ENCODE measurements around the gene BANK1.
A peak's percentile ranks its signal among the peaks of the same experiment; 100 is the strongest.

The BANK1 gene

DNA sequence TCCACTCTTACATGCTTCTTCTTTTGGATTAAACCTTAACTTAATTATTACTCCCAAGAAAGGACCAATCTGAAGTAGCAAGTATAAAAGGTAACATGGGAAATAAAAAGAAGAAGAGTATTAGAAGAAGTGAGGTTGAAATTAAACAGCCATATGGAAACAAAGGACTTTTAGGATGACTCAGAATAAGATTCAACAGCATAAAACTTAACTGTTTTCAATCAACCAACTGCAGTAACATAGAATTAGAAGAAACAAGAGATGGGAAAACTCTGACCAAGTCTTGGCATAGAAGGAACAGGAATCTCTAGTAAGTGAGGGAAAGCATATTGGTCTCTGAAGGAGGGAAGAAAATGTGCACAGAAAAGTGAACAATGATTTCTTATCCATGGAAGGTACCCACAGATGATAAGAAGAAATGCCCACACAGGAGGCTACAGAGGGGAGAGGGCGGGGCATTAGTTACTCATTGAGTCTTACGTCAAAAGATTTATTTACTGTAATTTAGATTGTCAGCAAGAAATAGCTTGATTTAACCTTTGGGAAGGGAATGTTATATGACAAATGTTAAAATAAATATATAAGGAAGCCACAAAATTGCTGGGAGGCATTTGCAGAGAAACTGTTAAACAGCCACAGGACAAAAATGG lies 177.3 kb downstream of the BANK1 start:
- no peak for DNase-seq

GRCh38 chr4:101968364-101968763 lies 177.8 kb downstream of the BANK1 start:
- DNase-seq, result no peak

DNA sequence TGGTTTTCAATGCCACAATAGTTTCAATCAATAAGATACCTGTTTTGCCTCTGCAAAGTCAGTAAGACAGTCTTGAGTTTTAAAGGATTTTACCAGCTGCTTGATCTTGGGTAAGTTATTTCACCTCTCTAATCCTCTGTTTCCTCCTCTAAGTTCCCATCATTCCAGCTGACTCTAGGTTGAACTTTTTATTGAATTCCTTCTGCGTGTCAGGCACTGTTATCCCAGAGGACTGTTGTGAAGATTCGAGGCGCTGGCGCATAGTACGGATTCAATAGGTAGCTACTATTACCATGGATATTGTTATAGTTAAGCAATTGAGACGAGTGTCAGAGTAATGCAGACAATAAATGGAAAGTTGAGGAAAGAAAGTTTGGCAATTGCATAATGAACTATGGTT lies 179.4 kb downstream of the BANK1 start:
- no peak for DNase-seq

GRCh38 chr4:101970547-101971155 lies 180.1 kb downstream of the BANK1 start:
- no peak for DNase-seq

- DNase-seq, result no peak
Measured at GRCh38 chr4:101972791-101973190, 182.3 kb downstream of the BANK1 start.

DNA sequence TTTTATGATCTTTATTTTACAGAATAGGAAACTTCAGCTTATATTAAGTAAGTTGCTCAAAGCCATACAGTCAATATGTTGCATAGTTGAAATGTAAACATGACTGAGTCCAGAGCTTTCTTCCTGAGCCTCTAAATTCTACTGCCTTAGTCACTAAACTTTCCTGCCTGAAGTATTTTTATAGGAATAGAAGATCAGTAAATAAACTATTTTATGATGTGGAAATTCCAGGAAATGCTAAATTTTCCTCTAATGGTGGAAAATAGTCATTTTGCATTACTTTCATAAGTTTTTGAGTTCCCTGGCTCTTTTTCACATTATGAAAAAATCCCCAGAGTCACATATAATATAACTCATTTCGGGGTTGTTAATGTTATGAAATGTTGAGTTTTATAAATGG lies 182.8 kb downstream of the BANK1 start:
- DNase-seq, result no peak

GRCh38 chr4:101977076-101977475 lies 186.5 kb downstream of the BANK1 start:
- DNase-seq, result no peak

DNA sequence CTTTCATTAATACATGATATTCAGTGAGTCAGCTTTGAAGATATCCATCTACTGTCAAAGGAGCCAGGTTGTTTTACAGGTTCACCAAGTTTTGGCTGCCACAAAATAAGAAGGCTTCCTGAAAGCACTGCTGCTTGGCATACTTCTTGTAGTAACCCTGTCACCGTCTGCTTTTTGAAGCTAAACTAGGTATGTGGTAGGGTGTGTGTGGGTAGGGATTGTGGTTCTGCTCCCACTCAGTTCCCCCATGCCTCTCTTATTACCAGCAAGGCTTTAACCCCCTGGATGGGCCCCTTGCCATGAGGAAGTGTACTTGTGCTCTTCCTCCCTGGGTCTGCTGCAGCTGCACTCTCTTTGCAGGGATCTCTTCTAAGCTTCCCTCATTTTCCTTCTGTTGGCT lies 191.2 kb downstream of the BANK1 start:
- DNase-seq, result no peak

GRCh38 chr4:101983835-101984234 lies 193.3 kb downstream of the BANK1 start:
- DNase-seq, result no peak

DNA sequence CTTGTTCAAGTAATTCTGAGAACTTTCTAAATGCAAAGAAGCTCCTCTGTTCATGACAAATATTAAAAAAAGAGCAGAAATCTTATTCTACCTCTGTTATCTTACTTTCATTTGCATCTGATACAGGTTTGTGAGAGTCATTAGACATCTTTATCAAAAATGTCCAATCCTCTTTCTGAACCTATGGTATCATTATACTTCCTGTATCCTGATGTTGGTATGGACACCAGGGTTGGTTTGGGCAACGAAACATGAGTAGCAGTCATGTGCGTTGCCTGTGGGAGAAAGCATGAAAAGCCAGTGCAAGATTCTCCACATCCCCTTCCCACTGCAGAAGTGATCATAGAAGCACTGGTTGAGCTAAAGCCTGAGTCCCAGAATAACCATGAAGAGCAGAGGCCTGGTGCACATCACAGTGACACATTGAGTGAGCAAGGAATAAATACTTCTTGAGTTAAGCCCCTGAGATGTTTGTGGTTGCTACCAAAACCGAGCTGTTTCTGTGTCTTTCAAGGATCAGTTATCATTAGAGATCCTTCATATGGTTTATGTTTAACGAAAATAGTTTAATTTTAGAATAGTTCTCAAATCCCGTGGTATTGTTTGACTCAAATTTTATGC lies 197.2 kb downstream of the BANK1 start:
- DNase-seq, result no peak

DNA sequence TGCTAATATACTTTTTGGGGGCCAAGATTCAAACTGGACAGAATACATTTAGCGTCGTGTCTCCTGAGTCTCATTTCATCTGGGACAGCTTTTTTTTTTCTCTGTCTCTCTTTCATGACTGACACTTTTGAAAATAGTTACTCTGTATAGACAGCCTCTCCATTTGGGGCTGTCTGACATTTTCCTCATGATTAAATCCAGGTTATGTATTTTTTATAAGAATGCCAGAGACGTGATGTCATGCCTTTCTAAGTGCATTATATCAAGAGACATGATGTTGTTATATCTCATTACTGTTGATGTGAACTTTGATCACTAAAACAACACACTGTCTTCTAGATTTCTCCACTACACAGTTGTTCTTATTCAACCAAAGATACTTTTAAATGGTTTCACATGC lies 199.0 kb downstream of the BANK1 start:
- no peak for DNase-seq

DNA sequence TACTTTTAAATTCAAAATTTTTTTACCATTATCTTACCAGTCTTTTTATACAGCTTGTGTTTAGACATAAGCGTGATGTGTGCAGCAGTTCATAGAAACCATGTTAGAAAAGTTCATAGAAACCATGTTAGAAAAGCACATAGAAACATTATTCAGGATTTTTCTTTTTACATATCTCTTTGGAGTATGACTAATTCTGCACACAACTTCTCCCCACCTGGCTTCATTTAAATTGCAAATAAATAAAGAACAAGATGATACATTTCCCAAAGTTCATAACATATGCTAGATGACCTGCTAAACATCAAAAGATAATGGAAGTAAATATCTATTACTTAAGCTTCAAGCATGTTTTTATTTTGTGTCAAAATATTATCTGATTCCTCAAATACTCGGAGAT lies 201.9 kb downstream of the BANK1 start:
- DNase-seq, result no peak

DNA sequence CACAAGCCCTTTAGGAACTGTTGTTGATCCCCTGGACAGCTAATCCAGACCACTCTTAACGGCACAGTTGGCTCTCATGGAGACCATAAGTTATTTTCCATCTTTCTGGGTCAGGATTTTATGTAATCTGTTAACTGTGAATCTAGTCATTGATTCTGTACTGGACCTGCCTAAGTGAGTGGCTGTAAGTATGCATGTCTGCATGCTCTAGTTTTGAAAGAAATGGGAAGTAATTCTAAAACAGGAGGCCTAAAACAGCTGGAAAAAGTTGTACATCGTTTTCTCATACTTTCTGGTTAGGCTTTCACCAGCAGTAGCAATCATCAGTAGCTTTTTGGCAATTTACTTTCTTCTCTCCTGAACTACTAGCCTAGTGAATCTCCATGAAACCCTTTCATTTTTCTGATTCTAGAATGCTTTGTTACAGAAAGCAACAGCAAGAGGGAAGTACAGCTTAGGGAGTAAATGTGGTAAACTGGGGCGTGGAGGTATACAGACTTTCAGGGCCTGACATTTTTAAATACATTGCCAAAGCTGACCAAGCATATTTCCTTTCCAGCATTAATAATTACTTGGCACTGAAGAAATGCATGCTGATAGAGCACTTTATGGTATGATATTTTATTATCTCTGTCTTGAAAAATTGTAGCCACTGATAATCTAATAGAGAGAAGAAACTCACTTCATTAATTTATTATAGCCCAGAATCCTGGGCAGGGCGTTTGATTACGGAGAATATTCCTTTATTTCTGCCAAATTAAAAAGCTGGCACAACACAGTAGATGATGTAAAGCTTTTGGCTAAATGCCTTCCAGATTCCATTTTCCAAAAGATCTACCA lies 202.7 kb downstream of the BANK1 start:
- no peak for DNase-seq

GRCh38 chr4:101993842-101994775 lies 203.6 kb downstream of the BANK1 start:
- no peak for DNase-seq

DNA sequence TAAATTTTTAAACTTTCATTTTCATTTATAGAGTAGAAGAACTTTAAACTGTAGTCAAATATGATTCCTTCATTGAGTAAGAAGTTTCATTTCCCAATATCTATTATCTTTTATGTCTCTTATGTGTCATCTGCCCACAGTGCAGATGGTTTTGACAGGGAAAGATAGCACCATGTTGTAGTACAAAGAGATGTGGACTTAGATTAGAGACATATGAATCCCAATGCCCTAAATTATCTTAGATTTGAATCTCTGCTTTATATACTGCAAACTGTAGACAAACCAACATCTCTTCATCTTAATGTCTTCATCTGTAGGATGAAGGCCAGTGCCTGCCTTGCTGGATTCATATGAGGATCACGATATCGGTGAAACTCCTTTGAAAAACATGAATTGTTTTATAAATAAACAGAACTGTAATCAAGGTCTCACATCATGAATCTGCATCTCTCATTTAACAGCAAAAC lies 217.5 kb downstream of the BANK1 start:
- DNase-seq, result no peak

GRCh38 chr4:102008711-102009110 lies 218.2 kb downstream of the BANK1 start:
- no peak for DNase-seq

DNA sequence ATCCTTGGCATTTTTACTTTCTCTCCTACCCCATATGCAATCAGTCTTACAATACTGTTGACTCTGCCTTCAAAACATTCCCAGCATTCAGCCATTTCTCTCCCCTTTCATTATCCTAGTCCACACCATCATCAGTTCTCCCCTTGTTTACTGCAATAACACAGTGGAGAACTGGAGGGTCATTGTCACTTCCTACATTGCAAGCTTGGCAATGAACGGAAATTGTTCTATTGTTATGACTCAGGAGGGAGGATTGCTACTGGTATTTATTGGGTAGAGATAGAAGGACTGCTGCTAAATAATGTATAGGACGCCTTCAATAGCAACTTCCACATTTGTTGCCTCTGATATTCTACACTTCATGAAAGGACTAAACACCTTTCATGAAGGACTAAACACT lies 231.8 kb downstream of the BANK1 start:
- DNase-seq, result no peak

- no peak for DNase-seq
Measured at GRCh38 chr4:102027961-102028360, 237.4 kb downstream of the BANK1 start.

DNA sequence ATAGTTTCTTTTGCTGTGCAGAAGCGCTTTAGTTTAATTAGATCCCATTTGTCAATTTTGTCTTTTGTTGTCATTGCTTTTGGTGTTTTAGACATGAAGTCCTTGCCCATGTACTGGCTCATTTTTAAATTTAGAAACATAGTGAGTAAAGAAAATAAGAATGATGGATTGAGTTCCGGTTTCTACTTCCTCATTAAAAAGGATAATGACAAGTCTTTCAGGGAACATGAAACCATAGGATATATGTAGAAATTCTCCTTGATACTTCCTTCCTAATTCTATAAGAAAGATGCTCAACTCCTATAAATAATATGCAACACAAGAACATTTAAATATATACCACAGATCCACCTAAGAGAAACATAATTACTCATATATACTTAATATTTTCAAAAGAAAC lies 240.9 kb downstream of the BANK1 start:
- no peak for DNase-seq

DNA sequence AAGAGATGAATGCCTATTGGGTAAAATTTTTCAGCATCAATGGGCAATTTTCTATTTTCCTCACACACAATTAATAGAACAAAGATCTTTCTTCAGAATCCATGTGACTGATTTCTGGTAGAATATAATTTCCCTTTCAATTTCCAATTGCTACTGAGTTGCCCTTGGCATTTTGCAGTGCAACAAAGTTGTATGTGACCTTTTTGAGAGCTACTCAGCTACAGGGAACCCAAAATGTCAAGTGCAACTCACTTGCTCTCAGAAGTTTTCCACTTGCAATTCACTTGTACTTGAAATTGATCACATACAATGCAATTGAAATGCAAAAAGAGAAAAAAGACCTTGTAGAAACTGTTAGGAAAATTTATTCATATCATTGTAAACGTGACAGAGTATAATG lies 245.5 kb downstream of the BANK1 start:
- DNase-seq, result no peak

DNA sequence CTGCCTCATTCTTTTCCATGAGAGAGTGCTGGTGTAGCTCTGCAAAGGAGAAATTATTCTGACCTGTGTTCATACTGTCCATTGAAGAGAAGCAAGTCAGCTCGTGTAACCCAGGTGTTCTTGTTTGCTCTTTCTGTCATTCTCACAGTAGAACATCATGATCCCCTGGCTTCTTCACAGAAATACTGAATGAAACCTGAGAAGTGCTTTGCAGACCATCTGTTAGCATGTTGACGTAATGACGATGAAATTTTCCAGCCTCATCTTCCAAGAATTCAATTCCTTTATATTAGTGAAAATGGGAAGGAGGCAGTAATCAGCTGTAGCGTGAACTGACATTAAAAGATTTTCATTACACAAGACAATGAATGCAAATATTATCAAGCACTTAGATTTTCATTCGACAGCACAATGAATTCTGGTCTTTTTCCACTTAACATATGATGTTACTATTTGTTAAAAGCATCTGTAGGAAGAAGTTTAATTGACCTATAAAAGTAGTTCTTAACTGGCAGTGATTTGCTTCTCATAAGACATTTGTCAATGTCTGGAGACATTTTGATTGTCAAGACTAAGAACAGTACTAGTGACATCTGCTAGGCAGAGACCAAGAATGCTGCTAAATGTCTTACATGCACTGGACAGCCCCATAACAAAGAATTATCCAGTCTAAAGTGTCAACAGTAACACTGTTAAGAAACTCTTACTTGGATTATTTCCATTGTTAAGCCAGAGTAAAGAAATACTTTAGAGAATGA lies 246.3 kb downstream of the BANK1 start:
- DNase-seq, result peak; percentile 18

DNA sequence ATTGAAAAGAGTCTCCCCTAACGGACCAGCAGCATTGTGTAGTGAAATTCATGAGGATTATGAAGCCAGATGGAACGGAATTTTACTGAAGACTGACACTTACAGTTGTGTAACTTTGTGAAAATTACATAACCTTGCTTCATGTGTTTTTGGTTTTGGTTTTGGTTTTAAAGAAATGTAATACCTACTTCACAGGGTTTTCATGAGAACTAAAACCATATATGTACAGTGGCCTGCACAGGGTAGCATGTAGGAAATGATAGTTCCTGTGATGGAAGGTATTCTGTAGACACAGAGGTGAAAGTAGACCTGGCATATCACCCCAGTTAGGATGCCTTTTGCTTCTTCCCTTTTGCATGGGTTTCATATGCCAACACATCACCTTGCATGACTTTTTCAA lies 247.0 kb downstream of the BANK1 start:
- DNase-seq, result no peak

Measured in NCI-H146 (cell line).